NCI-H2081 treated with DMSO at 0.1 percent for 48 hours (cell line): Measurements from ENCODE around the gene DOCK2.

Experiments
- DNase-seq: peaks from one replicate; lab custom pipeline; 2025; lab: John Stamatoyannopoulos, UW

The DOCK2 gene

GRCh38 chr5:169870211-169870610, 233.1 kb downstream of the DOCK2 start:
- no peak for DNase-seq

GRCh38 chr5:169871826-169872490, 234.9 kb downstream of the DOCK2 start:
- no peak for DNase-seq

GRCh38 chr5:169873642-169874041, 236.6 kb downstream of the DOCK2 start:
- DNase-seq, result no peak

GRCh38 chr5:169874621-169875020, 237.5 kb downstream of the DOCK2 start:
- no peak for DNase-seq

- no peak for DNase-seq
Measured at GRCh38 chr5:169875091-169875728, 238.1 kb downstream of the DOCK2 start.

GRCh38 chr5:169875731-169876130, 238.7 kb downstream of the DOCK2 start:
- DNase-seq, result no peak

GRCh38 chr5:169876386-169876785, 239.3 kb downstream of the DOCK2 start:
- no peak for DNase-seq

- no peak for DNase-seq
Measured at GRCh38 chr5:169880012-169880663, 243.1 kb downstream of the DOCK2 start.

- DNase-seq, result no peak
Measured at GRCh38 chr5:169880785-169881184, 243.7 kb downstream of the DOCK2 start.

- no peak for DNase-seq
Measured at GRCh38 chr5:169881702-169882303, 244.7 kb downstream of the DOCK2 start.

GRCh38 chr5:169886033-169886432, 249.0 kb downstream of the DOCK2 start:
- DNase-seq, result no peak

GRCh38 chr5:169886677-169887076, 249.6 kb downstream of the DOCK2 start:
- no peak for DNase-seq

GRCh38 chr5:169889572-169889971, 252.5 kb downstream of the DOCK2 start:
- no peak for DNase-seq

- no peak for DNase-seq
Measured at GRCh38 chr5:169893010-169893409, 255.9 kb downstream of the DOCK2 start.

- DNase-seq, result no peak
Measured at GRCh38 chr5:169893571-169893970, 256.5 kb downstream of the DOCK2 start.

- no peak for DNase-seq
Measured at GRCh38 chr5:169895926-169896325, 258.9 kb downstream of the DOCK2 start.

- no peak for DNase-seq
Measured at GRCh38 chr5:169897481-169897880, 260.4 kb downstream of the DOCK2 start.

GRCh38 chr5:169901896-169902295, 264.8 kb downstream of the DOCK2 start:
- DNase-seq, result no peak

GRCh38 chr5:169904059-169904458, 267.0 kb downstream of the DOCK2 start:
- DNase-seq, result no peak

GRCh38 chr5:169904508-169904907, 267.4 kb downstream of the DOCK2 start:
- no peak for DNase-seq

- DNase-seq, result no peak
Measured at GRCh38 chr5:169905017-169905416, 267.9 kb downstream of the DOCK2 start.

- no peak for DNase-seq
Measured at GRCh38 chr5:169906745-169907649, 269.9 kb downstream of the DOCK2 start.
